Cardiac muscle cell (in vitro differentiated cells and primary cell): ENCODE data around the gene SIL1. TPM values are rescaled to one million over a fixed set of nuclear protein-coding genes. Genes with fewer than 3 reads are reported as not detected.

Source experiments
- DNase-seq, 2 donors: peaks; one replicate each; pipeline versions ENCODE4 v3.0.0 to v3.0.0-alpha.2; 2010 to 2017; ENCODE audit warnings: low read depth in 1 of 2, low spot score in 1 of 2
- H3K27ac ChIP-seq: fragments of 200-600 bp; sonication (generic); 2 replicates; pipeline ENCODE4 v1.5.1; 2016
- H3K27me3 ChIP-seq: fragments of 200-600 bp; sonication (generic); 2 replicates; pipeline ENCODE4 v1.6.0; 2016; ENCODE audit warnings: control low read depth
- H3K36me3 ChIP-seq: fragments of 200-600 bp; sonication (generic); 2 replicates; pipeline ENCODE4 v1.5.1; 2016; ENCODE audit warnings: control low read depth
- H3K4me1 ChIP-seq: fragments of 200-600 bp; sonication (generic); 2 replicates; pipeline ENCODE4 v1.8.1; 2017; ENCODE audit warnings: low read depth, mild to moderate bottlenecking, mixed run types
- H3K4me3 ChIP-seq: fragments of 200-600 bp; sonication (generic); 2 replicates; pipeline ENCODE4 v1.5.1; 2016; ENCODE audit warnings: mild to moderate bottlenecking
- H3K9me3 ChIP-seq: fragments of 200-600 bp; sonication (generic); 2 replicates; pipeline ENCODE4 v1.5.1; 2017; ENCODE audit warnings: low read depth, mild to moderate bottlenecking, control low read depth
- polyA plus RNA-seq: library from polyadenylated mRNA; unstranded; fragments of >200 nt; fragmentation: Nextera tagmentation; extraction: Ambion mirVana; gene quantifications from 2 replicates; pipeline ENCODE4 v1.2.1, GENCODE V29; 2016
- total RNA-seq: library from RNA; depleted of rRNA; stranded (reverse); fragments of >200 nt; gene quantifications from 2 replicates; pipeline ENCODE4 v1.2.3, GENCODE V29; 2016
- TF ChIP-seq, protein P1 (sequence below): IDR thresholded peaks from 2 replicates; pipeline ENCODE4 v1.5.1; 2012; ENCODE audit warnings: low read depth, mild to moderate bottlenecking, low read length

The SIL1 gene
- total and polyA plus RNA-seq, 2 experiments from 2014 or later = 40.5 to 49.8 TPM

DNA sequence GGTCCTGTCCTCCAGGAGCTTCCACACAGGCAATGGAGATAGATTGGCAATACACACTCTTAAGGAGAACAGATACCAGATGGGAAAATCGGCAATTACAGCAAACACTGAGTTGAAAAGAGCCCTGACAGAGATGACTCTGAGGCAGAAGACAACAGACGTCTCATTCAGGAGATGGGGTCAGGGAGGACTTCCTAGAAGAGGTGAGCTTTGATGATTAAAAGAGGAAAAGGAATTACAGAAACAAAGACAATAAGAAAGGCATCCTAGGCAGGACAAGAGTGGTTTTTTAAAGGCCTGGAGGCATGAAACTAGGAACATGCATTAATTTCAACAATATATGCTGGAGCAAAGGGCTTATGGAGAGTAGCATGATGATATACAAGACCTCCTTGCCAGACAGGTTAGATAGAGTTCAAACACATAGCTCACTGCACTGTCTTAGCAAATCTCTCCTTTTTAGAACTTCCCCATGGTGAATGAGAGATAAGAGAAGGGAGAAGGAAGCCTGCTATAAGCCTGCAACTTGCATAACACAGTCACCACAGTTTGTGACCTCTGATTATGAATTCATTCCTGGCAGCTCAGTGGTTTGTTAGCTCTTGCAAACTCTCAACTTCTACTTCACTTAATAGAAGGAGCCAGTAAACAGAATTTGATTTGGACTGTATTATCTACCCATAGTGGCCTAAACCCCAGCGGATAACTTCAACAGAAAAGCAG is 48.5 kb downstream of the SIL1 start:
- Histone ChIP-seq H3K9me3 (no peaks in the 10 kb centered on the region), H3K36me3 (no peaks in the 10 kb centered on the region), H3K27ac (no peak overlapping the region), H3K4me1 (peaks cover 65% of the 10 kb centered on the region), H3K4me3 (no peak overlapping the region), H3K27me3 (no peaks in the 10 kb centered on the region)
- DNase-seq = peak in 1 of 2 donors; percentile 82
- TF ChIP-seq, protein P1, sequence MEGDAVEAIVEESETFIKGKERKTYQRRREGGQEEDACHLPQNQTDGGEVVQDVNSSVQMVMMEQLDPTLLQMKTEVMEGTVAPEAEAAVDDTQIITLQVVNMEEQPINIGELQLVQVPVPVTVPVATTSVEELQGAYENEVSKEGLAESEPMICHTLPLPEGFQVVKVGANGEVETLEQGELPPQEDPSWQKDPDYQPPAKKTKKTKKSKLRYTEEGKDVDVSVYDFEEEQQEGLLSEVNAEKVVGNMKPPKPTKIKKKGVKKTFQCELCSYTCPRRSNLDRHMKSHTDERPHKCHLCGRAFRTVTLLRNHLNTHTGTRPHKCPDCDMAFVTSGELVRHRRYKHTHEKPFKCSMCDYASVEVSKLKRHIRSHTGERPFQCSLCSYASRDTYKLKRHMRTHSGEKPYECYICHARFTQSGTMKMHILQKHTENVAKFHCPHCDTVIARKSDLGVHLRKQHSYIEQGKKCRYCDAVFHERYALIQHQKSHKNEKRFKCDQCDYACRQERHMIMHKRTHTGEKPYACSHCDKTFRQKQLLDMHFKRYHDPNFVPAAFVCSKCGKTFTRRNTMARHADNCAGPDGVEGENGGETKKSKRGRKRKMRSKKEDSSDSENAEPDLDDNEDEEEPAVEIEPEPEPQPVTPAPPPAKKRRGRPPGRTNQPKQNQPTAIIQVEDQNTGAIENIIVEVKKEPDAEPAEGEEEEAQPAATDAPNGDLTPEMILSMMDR = no peak

DNA sequence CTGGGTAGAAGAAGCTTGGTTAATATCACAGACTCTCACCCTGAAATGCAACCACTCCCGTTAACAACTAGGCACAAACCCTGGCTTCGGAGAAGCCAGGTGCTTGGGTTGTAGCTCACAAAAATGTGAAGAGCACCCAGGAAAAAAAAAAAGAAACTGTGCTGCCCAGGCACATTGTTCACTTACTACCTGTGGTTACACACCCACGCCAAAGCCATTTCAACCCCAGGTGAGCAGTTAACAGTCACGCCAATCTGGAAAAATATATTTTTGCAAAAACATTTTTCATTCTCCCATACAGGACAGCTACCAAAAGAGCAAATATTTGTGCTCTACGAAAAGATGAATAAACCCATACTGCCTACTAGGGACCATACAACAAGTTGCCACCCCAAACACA is 49.2 kb downstream of the SIL1 start:
- H3K4me1 ChIP-seq = peaks cover 65% of the 10 kb centered on the region
- H3K27me3 ChIP-seq = no peaks in the 10 kb centered on the region
- no peak overlapping the region for H3K27ac ChIP-seq
- H3K9me3 ChIP-seq = no peaks in the 10 kb centered on the region
- TF ChIP-seq, protein P1 = no peak
- DNase-seq = no peak
- H3K4me3 ChIP-seq = no peak overlapping the region
- no peaks in the 10 kb centered on the region for H3K36me3 ChIP-seq

DNA sequence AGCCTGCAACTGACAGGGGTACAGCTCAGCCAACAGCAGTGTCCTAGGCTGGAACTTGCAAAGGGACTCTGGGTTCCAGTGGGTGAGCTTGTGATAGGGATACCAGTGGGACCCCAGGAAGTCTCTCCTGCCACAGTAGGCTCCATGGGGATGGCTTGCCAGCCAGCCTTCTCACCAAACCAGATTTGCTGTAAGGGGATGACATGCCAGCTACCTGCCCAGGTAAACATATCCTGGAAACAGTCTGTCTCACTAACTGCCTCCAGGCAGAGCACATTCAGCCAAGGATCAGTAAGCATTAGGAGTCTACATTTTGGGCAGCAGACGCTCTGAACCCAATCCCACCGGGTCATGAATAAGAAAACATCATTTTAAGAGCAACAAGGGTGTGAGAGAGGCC is 49.9 kb downstream of the SIL1 start:
- H3K9me3 ChIP-seq = no peaks in the 10 kb centered on the region
- H3K36me3 ChIP-seq = no peaks in the 10 kb centered on the region
- TF ChIP-seq, protein P1 = no peak
- no peaks in the 10 kb centered on the region for H3K27me3 ChIP-seq
- H3K27ac ChIP-seq = no peak overlapping the region
- no peak overlapping the region for H3K4me3 ChIP-seq
- H3K4me1 ChIP-seq = peaks cover 61% of the 10 kb centered on the region
- no peak for DNase-seq

DNA sequence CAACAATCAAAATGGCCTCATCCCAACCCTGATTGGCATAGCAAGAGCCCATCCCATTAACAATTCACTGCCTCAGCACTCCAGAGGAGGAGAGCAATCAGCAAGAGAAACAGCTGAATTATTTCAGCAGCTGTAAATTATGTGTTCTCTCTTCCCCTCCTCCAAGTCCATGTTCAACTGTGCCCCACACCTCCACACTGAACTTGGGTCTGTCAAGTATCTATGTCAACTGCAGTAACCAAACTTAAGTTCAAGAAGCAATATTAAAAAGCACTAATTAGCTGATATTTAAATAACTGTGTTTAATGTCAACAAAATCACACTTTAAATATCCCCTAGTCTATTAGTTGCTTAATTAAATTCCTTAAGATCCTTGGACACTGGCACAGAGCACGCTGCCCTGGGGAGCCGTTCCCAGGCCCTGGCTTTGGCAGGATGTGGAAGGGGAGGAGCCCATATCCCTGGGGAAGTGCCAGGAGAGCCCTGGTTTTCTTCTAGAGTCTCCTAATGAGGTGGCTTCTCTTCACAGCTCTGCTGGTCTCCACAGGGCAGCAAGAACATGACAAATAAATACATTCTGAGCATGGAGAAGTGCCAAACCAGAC is 50.6 kb downstream of the SIL1 start:
- no peaks in the 10 kb centered on the region for H3K9me3 ChIP-seq
- H3K4me3 ChIP-seq = no peak overlapping the region
- peak; percentile 34 to 84 for DNase-seq
- peaks cover 60% of the 10 kb centered on the region for H3K4me1 ChIP-seq
- TF ChIP-seq, protein P1 = no peak
- no peaks in the 10 kb centered on the region for H3K27me3 ChIP-seq
- peak overlapping the region; percentile 61 for H3K27ac ChIP-seq
- H3K36me3 ChIP-seq = no peaks in the 10 kb centered on the region

DNA sequence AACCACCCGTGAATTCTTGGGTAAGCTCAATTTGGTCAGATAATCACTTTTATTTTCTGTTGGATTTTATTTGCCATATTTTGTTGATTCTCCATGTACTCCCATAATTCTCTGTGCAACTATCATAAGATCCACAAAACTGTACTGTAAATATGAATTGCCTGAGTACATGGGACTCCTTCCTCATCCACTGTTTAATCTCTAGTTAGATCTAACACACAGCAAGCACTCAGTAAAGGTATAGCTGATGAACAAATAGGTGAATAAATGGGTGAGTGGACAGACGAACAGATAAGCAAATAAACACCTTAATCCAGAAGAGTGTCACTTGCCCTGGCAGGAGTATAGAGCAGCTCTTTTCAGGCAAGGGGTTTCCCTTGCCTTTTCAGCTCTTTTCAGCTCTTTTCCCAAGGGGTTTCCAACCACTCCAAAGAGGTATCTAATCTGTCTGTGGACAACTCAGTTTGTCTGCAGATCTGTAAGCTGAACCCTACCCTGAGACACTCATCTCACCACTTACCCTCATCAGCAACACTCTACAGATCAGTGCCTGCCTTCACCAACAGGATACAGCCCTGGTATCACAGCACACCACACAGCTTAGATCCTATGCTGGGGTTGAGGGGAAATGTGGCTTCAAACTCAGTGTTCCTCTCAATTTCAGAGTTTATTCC is 51.2 kb downstream of the SIL1 start:
- TF ChIP-seq, protein P1 = no peak
- no peaks in the 10 kb centered on the region for H3K27me3 ChIP-seq
- peak in 1 of 2 donors; percentile 28 for DNase-seq
- no peaks in the 10 kb centered on the region for H3K36me3 ChIP-seq
- H3K27ac ChIP-seq = peak overlapping the region; percentile 61
- H3K4me1 ChIP-seq = peaks cover 60% of the 10 kb centered on the region
- H3K4me3 ChIP-seq = no peak overlapping the region
- H3K9me3 ChIP-seq = no peaks in the 10 kb centered on the region
